Progenitor cell of endocrine pancreas (in vitro differentiated cells): ENCODE data around the gene MIF. TPM values are rescaled to one million over a fixed set of nuclear protein-coding genes. Genes with fewer than 3 reads are reported as not detected.

Experiments
- DNase-seq: peaks from one replicate; pipeline ENCODE4 v3.0.0; 2021; ENCODE audit warnings: low spot score; ENCODE audit not compliant: unreplicated experiment
- H3K27ac Mint-ChIP-seq: 2 replicates; pipeline ENCODE4 v1.8.0; 2021; ENCODE audit warnings: mild to moderate bottlenecking, moderate library complexity, mixed read lengths
- H3K27me3 Mint-ChIP-seq: 2 replicates; pipeline ENCODE4 v1.8.0; 2021; ENCODE audit warnings: mixed read lengths
- H3K36me3 Mint-ChIP-seq: 2 replicates; pipeline ENCODE4 v1.8.0; 2022; ENCODE audit warnings: mixed read lengths; ENCODE audit not compliant: insufficient read depth
- H3K4me1 Mint-ChIP-seq: 2 replicates; pipeline ENCODE4 v1.8.0; 2021; ENCODE audit warnings: low read depth, mixed read lengths
- H3K4me3 Mint-ChIP-seq: 2 replicates; pipeline ENCODE4 v1.8.0; 2021; ENCODE audit warnings: low read depth, mild to moderate bottlenecking, moderate library complexity, mixed read lengths
- H3K9me3 Mint-ChIP-seq: 2 replicates; pipeline ENCODE4 v1.8.0; 2021; ENCODE audit warnings: low read depth, mixed read lengths
- total RNA-seq: library from RNA; stranded (reverse); gene quantifications from 2 replicates; pipeline ENCODE4 v1.2.1, GENCODE V29; 2021
- TF ChIP-seq, protein P1 (sequence below): fragments of 200-600 bp; sonication (generic); IDR thresholded peaks from one replicate; pipeline ENCODE4 v1.5.0; 2021; ENCODE audit warnings: antibody characterized with exemption, mild to moderate bottlenecking; ENCODE audit not compliant: unreplicated experiment

MIF gene
- total RNA-seq, 1 donor from 2014 or later: 562 TPM

DNA sequence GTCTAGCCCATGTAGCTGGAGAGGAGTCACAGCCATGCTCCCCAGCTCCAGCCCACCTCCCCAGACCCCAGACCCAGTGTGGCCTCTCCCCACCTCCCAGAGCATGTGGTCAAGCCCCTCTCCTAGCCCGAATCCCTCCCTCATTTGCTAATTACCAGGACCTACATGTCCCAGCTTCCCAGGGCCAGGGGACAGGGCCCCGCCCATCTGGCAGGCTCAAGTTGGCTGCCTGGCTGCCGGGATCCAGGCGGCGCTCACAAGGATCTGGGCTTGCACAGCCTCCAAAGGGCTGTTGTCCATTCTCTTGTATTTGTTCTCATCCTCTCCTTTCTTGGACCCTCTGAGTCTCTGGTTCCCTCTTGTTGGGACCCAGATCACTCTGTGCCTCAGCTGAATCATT is 4.6 kb upstream of the MIF start:
- DNase-seq: no peak
- Mint-ChIP-seq H3K9me3 (no peaks in the 10 kb centered on the region), H3K4me1 (peaks cover 7% of the 10 kb centered on the region), H3K4me3 (no peak overlapping the region), H3K27ac (no peak overlapping the region), H3K36me3 (peaks cover 8% of the 10 kb centered on the region), H3K27me3 (no peaks in the 10 kb centered on the region)
- TF ChIP-seq, protein P1, sequence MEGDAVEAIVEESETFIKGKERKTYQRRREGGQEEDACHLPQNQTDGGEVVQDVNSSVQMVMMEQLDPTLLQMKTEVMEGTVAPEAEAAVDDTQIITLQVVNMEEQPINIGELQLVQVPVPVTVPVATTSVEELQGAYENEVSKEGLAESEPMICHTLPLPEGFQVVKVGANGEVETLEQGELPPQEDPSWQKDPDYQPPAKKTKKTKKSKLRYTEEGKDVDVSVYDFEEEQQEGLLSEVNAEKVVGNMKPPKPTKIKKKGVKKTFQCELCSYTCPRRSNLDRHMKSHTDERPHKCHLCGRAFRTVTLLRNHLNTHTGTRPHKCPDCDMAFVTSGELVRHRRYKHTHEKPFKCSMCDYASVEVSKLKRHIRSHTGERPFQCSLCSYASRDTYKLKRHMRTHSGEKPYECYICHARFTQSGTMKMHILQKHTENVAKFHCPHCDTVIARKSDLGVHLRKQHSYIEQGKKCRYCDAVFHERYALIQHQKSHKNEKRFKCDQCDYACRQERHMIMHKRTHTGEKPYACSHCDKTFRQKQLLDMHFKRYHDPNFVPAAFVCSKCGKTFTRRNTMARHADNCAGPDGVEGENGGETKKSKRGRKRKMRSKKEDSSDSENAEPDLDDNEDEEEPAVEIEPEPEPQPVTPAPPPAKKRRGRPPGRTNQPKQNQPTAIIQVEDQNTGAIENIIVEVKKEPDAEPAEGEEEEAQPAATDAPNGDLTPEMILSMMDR: no peak

DNA sequence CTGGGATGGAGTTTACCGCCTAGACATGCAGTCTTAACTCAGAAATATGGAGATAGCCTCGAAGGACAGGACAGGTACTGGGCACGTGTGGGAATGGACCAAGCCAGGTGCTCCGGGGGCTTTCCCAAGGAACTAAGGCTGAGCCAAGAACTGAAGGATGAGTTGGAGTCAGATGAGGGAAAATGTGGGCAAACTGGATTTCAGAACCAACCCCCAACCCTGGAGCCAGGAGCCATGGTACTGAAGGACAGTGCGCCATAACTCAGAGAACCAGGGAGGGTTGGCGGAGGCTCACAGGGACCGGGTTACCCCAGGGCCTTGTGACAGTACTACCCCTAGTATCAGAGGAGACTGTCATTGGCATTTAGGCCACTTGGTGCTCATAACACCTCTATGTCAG is 2.5 kb upstream of the MIF start:
- Mint-ChIP-seq H3K27ac (no peak overlapping the region), H3K36me3 (peaks cover 5% of the 10 kb centered on the region), H3K4me3 (no peak overlapping the region), H3K4me1 (peaks cover 11% of the 10 kb centered on the region), H3K9me3 (no peaks in the 10 kb centered on the region), H3K27me3 (no peaks in the 10 kb centered on the region)
- no peak for DNase-seq
- TF ChIP-seq, protein P1: no peak

DNA sequence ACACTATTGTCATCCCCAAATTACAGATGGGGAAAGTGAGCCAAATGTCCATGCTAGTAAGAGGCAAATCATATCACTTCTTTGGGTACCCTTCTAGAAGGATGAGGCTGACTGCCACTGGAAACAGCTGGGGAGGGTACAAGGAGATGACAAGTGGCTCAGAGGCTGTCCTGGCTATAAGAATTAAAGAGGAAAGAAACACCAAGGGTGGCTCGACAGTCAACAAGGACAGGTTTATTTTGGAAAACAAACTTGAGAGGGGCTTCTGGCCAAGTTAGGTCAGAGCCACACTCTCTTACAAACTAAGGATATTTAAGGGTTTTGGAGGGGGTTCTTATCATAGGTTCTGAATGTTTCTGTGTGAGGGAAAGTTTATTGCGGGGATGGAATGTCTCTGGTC is 2.1 kb upstream of the MIF start:
- Mint-ChIP-seq H3K27me3 (no peaks in the 10 kb centered on the region), H3K27ac (peak overlapping the region; percentile 45), H3K4me3 (no peak overlapping the region), H3K36me3 (peaks cover 7% of the 10 kb centered on the region), H3K4me1 (peaks cover 11% of the 10 kb centered on the region), H3K9me3 (no peaks in the 10 kb centered on the region)
- TF ChIP-seq, protein P1: no peak
- DNase-seq: no peak

DNA sequence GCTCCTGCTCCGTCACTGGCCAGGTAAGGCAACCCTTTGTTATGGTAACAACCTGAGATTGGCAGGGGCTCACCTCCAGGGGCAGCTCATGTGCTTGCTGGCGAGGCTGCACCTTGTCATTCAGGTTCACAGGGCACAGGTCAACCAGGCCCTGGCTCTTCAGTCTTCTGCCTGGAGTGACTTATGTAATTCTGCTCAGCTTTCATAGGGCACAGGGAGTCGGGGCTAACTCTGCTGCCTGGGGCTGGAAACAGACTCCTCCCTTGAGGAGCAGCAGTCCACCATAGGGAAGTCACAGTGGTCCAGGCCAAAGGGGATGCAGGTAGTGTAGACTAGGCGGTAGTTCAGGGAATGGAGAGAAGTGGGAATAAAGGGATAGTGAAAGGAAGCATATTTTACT is 1.5 kb upstream of the MIF start:
- no peaks in the 10 kb centered on the region for H3K9me3 Mint-ChIP-seq
- TF ChIP-seq, protein P1: no peak
- peak overlapping the region; percentile 35 for H3K4me3 Mint-ChIP-seq
- no peak for DNase-seq
- no peaks in the 10 kb centered on the region for H3K27me3 Mint-ChIP-seq
- peaks cover 11% of the 10 kb centered on the region for H3K4me1 Mint-ChIP-seq
- peaks cover 9% of the 10 kb centered on the region for H3K36me3 Mint-ChIP-seq
- H3K27ac Mint-ChIP-seq: peak overlapping the region; percentile 45

DNA sequence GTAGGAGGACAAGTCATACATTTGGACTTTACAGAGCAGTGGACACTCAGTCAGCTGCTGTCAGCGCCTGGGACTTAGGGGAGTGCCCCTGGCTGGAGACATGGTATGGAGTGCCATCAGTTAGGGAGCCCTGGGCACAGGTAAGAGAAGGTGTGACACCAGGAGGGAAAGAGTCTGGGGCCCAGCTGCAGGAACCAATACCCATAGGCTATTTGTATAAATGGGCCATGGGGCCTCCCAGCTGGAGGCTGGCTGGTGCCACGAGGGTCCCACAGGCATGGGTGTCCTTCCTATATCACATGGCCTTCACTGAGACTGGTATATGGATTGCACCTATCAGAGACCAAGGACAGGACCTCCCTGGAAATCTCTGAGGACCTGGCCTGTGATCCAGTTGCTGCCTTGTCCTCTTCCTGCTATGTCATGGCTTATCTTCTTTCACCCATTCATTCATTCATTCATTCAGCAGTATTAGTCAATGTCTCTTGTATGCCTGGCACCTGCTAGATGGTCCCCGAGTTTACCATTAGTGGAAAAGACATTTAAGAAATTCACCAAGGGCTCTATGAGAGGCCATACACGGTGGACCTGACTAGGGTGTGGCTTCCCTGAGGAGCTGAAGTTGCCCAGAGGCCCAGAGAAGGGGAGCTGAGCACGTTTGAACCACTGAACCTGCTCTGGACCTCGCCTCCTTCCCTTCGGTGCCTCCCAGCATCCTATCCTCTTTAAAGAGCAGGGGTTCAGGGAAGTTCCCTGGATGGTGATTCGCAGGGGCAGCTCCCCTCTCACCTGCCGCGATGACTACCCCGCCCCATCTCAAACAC is 850 bp upstream of the MIF start:
- Mint-ChIP-seq H3K9me3 (no peaks in the 10 kb centered on the region), H3K27ac (peak overlapping the region; percentile 93), H3K4me3 (peak overlapping the region; percentile 94), H3K27me3 (no peaks in the 10 kb centered on the region), H3K4me1 (peaks cover 11% of the 10 kb centered on the region), H3K36me3 (peaks cover 9% of the 10 kb centered on the region)
- no peak for DNase-seq
- TF ChIP-seq, protein P1: no peak
